HepG2 (cell line): ENCODE results near the gene TBC1D10B. TPM values are rescaled to one million over a fixed set of nuclear protein-coding genes. Genes with fewer than 3 reads are reported as not detected.
A peak's percentile ranks its signal among the peaks of the same experiment; 100 is the strongest.

Experiments used
- ARNT2 ChIP-seq: sonication (generic); formaldehyde crosslinking; IDR thresholded peaks from 2 replicates; pipeline ENCODE4 v1.8.0; 2022; ENCODE audit warnings: mild to moderate bottlenecking, low read depth, missing genetic modification reagents, moderate library complexity
- CBX1 ChIP-seq: IDR thresholded peaks from one replicate; pipeline ENCODE4 v1.6.1; 2016; ENCODE audit warnings: antibody characterized with exemption, low read depth
- DDIT3 ChIP-seq: sonication (generic); formaldehyde crosslinking; IDR thresholded peaks from 2 replicates; pipeline ENCODE4 v1.4.0; 2020; ENCODE audit warnings: mild to moderate bottlenecking, missing genetic modification reagents
- FLYWCH1 ChIP-seq: sonication (generic); formaldehyde crosslinking; IDR thresholded peaks from 2 replicates; pipeline ENCODE4 v1.8.1; 2023; ENCODE audit warnings: mild to moderate bottlenecking, missing genetic modification reagents
- IRX3 ChIP-seq: sonication (generic); formaldehyde crosslinking; IDR thresholded peaks from 2 replicates; pipeline ENCODE4 v1.8.1; 2023; ENCODE audit warnings: mild to moderate bottlenecking, low read depth, missing genetic modification reagents, borderline replicate concordance
- MED13 ChIP-seq: sonication (generic); formaldehyde crosslinking; IDR thresholded peaks from 2 replicates; pipeline ENCODE4 v1.5.0; 2020; ENCODE audit warnings: missing genetic modification reagents
- NFIB ChIP-seq: sonication (generic); formaldehyde crosslinking; IDR thresholded peaks from 2 replicates; pipeline ENCODE4 v1.9.0; 2021; ENCODE audit warnings: missing genetic modification reagents, mild to moderate bottlenecking, borderline replicate concordance
- PAWR ChIP-seq: sonication (generic); formaldehyde crosslinking; IDR thresholded peaks from 2 replicates; pipeline ENCODE4 v1.4.0; 2020; ENCODE audit warnings: missing genetic modification reagents, mild to moderate bottlenecking, borderline replicate concordance
- PRMT3 ChIP-seq: sonication (generic); formaldehyde crosslinking; IDR thresholded peaks from 2 replicates; pipeline ENCODE4 v1.8.1; 2022; ENCODE audit warnings: low read depth, mild to moderate bottlenecking, moderate library complexity, missing genetic modification reagents, borderline replicate concordance
- RAD21 ChIP-seq: fragments of 450-650 bp; formaldehyde crosslinking; IDR thresholded peaks from 2 replicates; pipeline ENCODE4 v1.5.0; 2020; ENCODE audit warnings: mild to moderate bottlenecking
- RBM22 ChIP-seq: fragments of 200-400 bp; formaldehyde crosslinking; optimal IDR thresholded peaks from 2 replicates; pipeline ENCODE3; 2017; ENCODE audit warnings: mild to moderate bottlenecking, low read length, moderate library complexity
- WIZ ChIP-seq: sonication (generic); formaldehyde crosslinking; IDR thresholded peaks from 2 replicates; pipeline ENCODE4 v1.5.1; 2020; ENCODE audit warnings: mild to moderate bottlenecking, missing genetic modification reagents
- ZBTB4 ChIP-seq: sonication (generic); formaldehyde crosslinking; IDR thresholded peaks from 2 replicates; pipeline ENCODE4 v1.4.0; 2020; ENCODE audit warnings: missing genetic modification reagents, mild to moderate bottlenecking, borderline replicate concordance
- ZNF263 ChIP-seq: sonication (generic); formaldehyde crosslinking; IDR thresholded peaks from 2 replicates; pipeline ENCODE4 v1.4.0; 2020; ENCODE audit warnings: missing genetic modification reagents
- ZNF281 ChIP-seq: sonication (generic); formaldehyde crosslinking; IDR thresholded peaks from 2 replicates; pipeline ENCODE4 v1.4.0; 2020; ENCODE audit warnings: missing genetic modification reagents, borderline replicate concordance
- ZNF337 ChIP-seq: sonication (generic); formaldehyde crosslinking; IDR thresholded peaks from 2 replicates; pipeline ENCODE4 v1.5.1; 2020; ENCODE audit warnings: missing genetic modification reagents, low read depth, mild to moderate bottlenecking, borderline replicate concordance
- ZNF567 ChIP-seq: sonication (generic); formaldehyde crosslinking; IDR thresholded peaks from 2 replicates; pipeline ENCODE4 v1.8.1; 2023; ENCODE audit warnings: mild to moderate bottlenecking, missing genetic modification reagents, borderline replicate concordance
- ZNF672 ChIP-seq: sonication (generic); formaldehyde crosslinking; IDR thresholded peaks from 2 replicates; pipeline ENCODE4 v1.8.1; 2022; ENCODE audit warnings: missing genetic modification reagents
- ZNF7 ChIP-seq: IDR thresholded peaks from 2 replicates; pipeline ENCODE4 v1.6.1; 2016; ENCODE audit warnings: missing biosample characterization, missing genetic modification reagents
- ZUFSP ChIP-seq: sonication (generic); formaldehyde crosslinking; IDR thresholded peaks from 2 replicates; pipeline ENCODE4 v1.9.0; 2021; ENCODE audit warnings: missing genetic modification reagents, mild to moderate bottlenecking, borderline replicate concordance
- polyA plus RNA-seq, 8 experiments: library from polyadenylated mRNA; depleted of rRNA in 3 of 8; stranded (reverse) in 7 of 8; unstranded in 1 of 8; fragments of >200 nt; fragmentation: Illumina TruSeq in 4 of 8; extraction: Trizol in 4 of 8; gene quantifications; 2 replicates each; pipeline versions ENCODE4 v1.2.1 to v1.2.3, GENCODE V29; 2011 to 2016; ENCODE audit warnings: low read depth in 4 of 8, missing spikeins in 1 of 8, mixed read lengths in 1 of 8; ENCODE audit not compliant: insufficient read depth in 1 of 8
- total RNA-seq, 5 experiments: library from RNA; depleted of rRNA; stranded (reverse); fragments of >200 nt; fragmentation: Illumina TruSeq; extraction: Trizol; gene quantifications; 2 replicates each; pipeline ENCODE4 v1.2.3, GENCODE V29; 2016; ENCODE audit warnings: low read depth in 1 of 5

The TBC1D10B gene
- total and polyA plus RNA-seq, 2 of the 13 experiments (the other 11 are each of a cell fraction or from before 2014, with no cell fraction given): 15.7 to 24.8 TPM

- TF ChIP-seq WIZ (CRISPR knock-in tag): peak; percentile 87
- TF ChIP-seq ZNF281 (CRISPR knock-in tag): peak; percentile 73; the same call in 1 of the 2 replicates
- peak; percentile 50 for TF ChIP-seq ZNF263 (CRISPR knock-in tag)
- TF ChIP-seq NFIB: peak; percentile 84; the same call in 1 of the 2 replicates
- peak; percentile 41; the same call in 1 of the 2 replicates for TF ChIP-seq ZNF567 (CRISPR knock-in tag)
- no peak; the same call in 1 of the 2 replicates for TF ChIP-seq IRX3 (CRISPR knock-in tag)
- peak; percentile 82 for TF ChIP-seq RBM22
- peak; percentile 73; the same call in 1 of the 2 replicates for TF ChIP-seq ARNT2 (CRISPR knock-in tag)
- no peak for TF ChIP-seq FLYWCH1
- TF ChIP-seq ZNF337: no peak; the same call in 1 of the 2 replicates
- 0 out of 2 replicates have a peak, but pooled peaks have one; percentile 58 for TF ChIP-seq DDIT3 (CRISPR knock-in tag)
- TF ChIP-seq CBX1: peak; percentile 52
- TF ChIP-seq ZNF672: no peak
- peak; percentile 55; the same call in 1 of the 2 replicates for TF ChIP-seq RAD21
- TF ChIP-seq MED13 (CRISPR knock-in tag): 0 out of 2 replicates have a peak, but pooled peaks have one; percentile 38
- 0 out of 2 replicates have a peak, but pooled peaks have one; percentile 11 for TF ChIP-seq PAWR
- TF ChIP-seq ZNF7: no peak
- no peak for TF ChIP-seq ZUFSP (CRISPR knock-in tag)
- no peak; the same call in 1 of the 2 replicates for TF ChIP-seq ZBTB4 (CRISPR knock-in tag)
- TF ChIP-seq PRMT3: no peak; the same call in 1 of the 2 replicates
Measured at GRCh38 chr16:30355144-30355953, 14.9 kb downstream of the TBC1D10B start, which contains the start of gene CD2BP2 (continued).
